PC-3 (cell line): ENCODE measurements around the gene ARL5A. TPM values are rescaled to one million over a fixed set of nuclear protein-coding genes. Genes with fewer than 3 reads are reported as not detected.

Experiments used
- ATAC-seq: fragments of 200-7000 bp; cut with Tn5 transposase; 2 replicates; pipeline ENCODE4 v1.9.1; 2020; ENCODE audit warnings: mild to moderate bottlenecking, moderate library complexity
- BruUV-seq: library from RNA; stranded (reverse); fragments of 400-500 nt; replicated peaks from 2 replicates; lab custom pipeline; 2021; lab: Mats Ljungman, UMichigan
- CTCF ChIA-PET: fragments of 300-600 bp; sonication (Branson Sonifier 250); formaldehyde crosslinking; loops from one replicate; lab custom pipeline; 2022; ENCODE audit warnings: antibody characterized with exemption; lab: Charles Lee
- POLR2A ChIA-PET: fragments of 300-600 bp; sonication (Branson Sonifier 250); formaldehyde crosslinking; loops from one replicate; lab custom pipeline; 2022; ENCODE audit warnings: antibody characterized with exemption; ENCODE audit not compliant: unreplicated experiment; lab: Charles Lee
- DNase-seq: peaks from one replicate; pipeline ENCODE4 v3.0.0-alpha.2; 2015
- H2AFZ ChIP-seq: fragments of 300-600 bp; sonication (generic); 2 replicates; pipeline ENCODE4 v1.6.0; 2016; ENCODE audit warnings: antibody characterized with exemption, low read length
- H3F3A ChIP-seq: fragments of 300-600 bp; sonication (generic); one replicate; pipeline ENCODE4 v1.6.0; 2017; ENCODE audit warnings: antibody characterized with exemption, low read length, control low read depth, mild to moderate bottlenecking; ENCODE audit not compliant: unreplicated experiment
- H3K27ac ChIP-seq: fragments of 300-600 bp; sonication (generic); 2 replicates; pipeline ENCODE4 v1.5.1; 2016; ENCODE audit warnings: mild to moderate bottlenecking, low read length
- H3K27me3 ChIP-seq: fragments of 300-600 bp; sonication (generic); 2 replicates; pipeline ENCODE4 v1.6.1; 2016; ENCODE audit warnings: low read length, mixed read lengths
- H3K36me3 ChIP-seq: fragments of 300-600 bp; sonication (generic); 2 replicates; pipeline ENCODE4 v1.6.1; 2016; ENCODE audit warnings: low read depth, mixed run types, low read length, mixed read lengths
- H3K4me1 ChIP-seq: fragments of 300-600 bp; sonication (generic); 2 replicates; pipeline ENCODE4 v1.5.1; 2016; ENCODE audit warnings: low read length; ENCODE audit not compliant: insufficient read depth
- H3K4me2 ChIP-seq: fragments of 300-600 bp; sonication (generic); 2 replicates; pipeline ENCODE4 v1.6.0; 2016; ENCODE audit warnings: low read length
- H3K4me3 ChIP-seq: fragments of 300-600 bp; sonication (generic); 2 replicates; pipeline ENCODE4 v1.5.1; 2016; ENCODE audit warnings: mild to moderate bottlenecking, low read length, mixed read lengths
- H3K79me2 ChIP-seq: fragments of 300-600 bp; sonication (generic); 2 replicates; pipeline ENCODE4 v1.6.1; 2017; ENCODE audit warnings: low read length, mixed read lengths
- H3K9ac ChIP-seq: fragments of 300-600 bp; sonication (generic); 2 replicates; pipeline ENCODE4 v1.6.0; 2016; ENCODE audit warnings: mild to moderate bottlenecking, low read length
- H3K9me2 ChIP-seq: fragments of 300-600 bp; sonication (generic); replicated peaks from 2 replicates; pipeline ENCODE4 v1.6.1; 2016; ENCODE audit warnings: mixed run types, low read length, mixed read lengths
- H3K9me3 ChIP-seq: fragments of 300-600 bp; sonication (generic); 2 replicates; pipeline ENCODE4 v1.6.1; 2016; ENCODE audit warnings: low read length, mixed read lengths
- H4K20me1 ChIP-seq: fragments of 300-600 bp; sonication (generic); 2 replicates; pipeline ENCODE4 v1.6.1; 2016; ENCODE audit warnings: low read length, mixed read lengths
- CTCF ChIP-seq: fragments of 300-600 bp; sonication (generic); conservative IDR thresholded peaks from 2 replicates; pipeline ENCODE4 v1.5.1; 2017; ENCODE audit warnings: antibody characterized with exemption, low read depth, mild to moderate bottlenecking, low read length
- EZH2 ChIP-seq: fragments of 300-600 bp; sonication (generic); IDR thresholded peaks from one replicate; pipeline ENCODE4 v1.6.1; 2017; ENCODE audit warnings: antibody characterized with exemption, mild to moderate bottlenecking, low read length; ENCODE audit not compliant: unreplicated experiment
- EZH2phosphoT487 ChIP-seq: fragments of 300-600 bp; sonication (generic); IDR thresholded peaks from 2 replicates; pipeline ENCODE4 v1.6.1; 2018; ENCODE audit warnings: mild to moderate bottlenecking, antibody characterized with exemption, low read length, borderline replicate concordance
- intact Hi-C: fragments of 100-400 bp; cut with micrococcal nuclease; formaldehyde crosslinking; loops from 2 replicates; pipeline ENCODE4 v1.9.0; 2023
- total RNA-seq: library from RNA; depleted of rRNA; stranded (reverse); fragments of >200 nt; gene quantifications from 2 replicates; pipeline ENCODE4 v1.2.3, GENCODE V29; 2014

The ARL5A gene
- total RNA-seq, 1 experiment from 2014 or later, result 45.6 TPM

GRCh38 chr2:151840216-151841046 lies 12.2 kb upstream of the ARL5A start:
- intact Hi-C loops, result no loop called here
- Histone ChIP-seq H3K27me3 (peaks cover 71% of the 10 kb centered on the region), H3K9ac (no peak overlapping the region), H3K36me3 (no peaks in the 10 kb centered on the region), H4K20me1 (no peaks in the 10 kb centered on the region), H3K4me2 (no peak overlapping the region), H3K4me1 (no peaks in the 10 kb centered on the region), H3F3A (no peaks in the 10 kb centered on the region), H3K9me3 (no peaks in the 10 kb centered on the region), H3K9me2 (no peaks in the 10 kb centered on the region), H3K4me3 (no peak overlapping the region), H3K27ac (no peak overlapping the region), H2AFZ (no peak overlapping the region), H3K79me2 (no peaks in the 10 kb centered on the region)
- DNase-seq (no peak), ATAC-seq (no peak)
- ChIA-PET CTCF (no interaction called here), POLR2A (no interaction called here)
- BruUV-seq, result no TSS peak
- TF ChIP-seq EZH2 (no peak), CTCF (no peak), EZH2phosphoT487 (no peak)

GRCh38 chr2:151837926-151838325 lies 9.7 kb upstream of the ARL5A start:
- H3K4me1 ChIP-seq, result no peaks in the 10 kb centered on the region
- peaks cover 69% of the 10 kb centered on the region for H3K27me3 ChIP-seq
- no peak overlapping the region for H3K27ac ChIP-seq
- H3K9me3 ChIP-seq, result no peaks in the 10 kb centered on the region
- no peaks in the 10 kb centered on the region for H4K20me1 ChIP-seq
- no peaks in the 10 kb centered on the region for H3K9me2 ChIP-seq
- DNase-seq (no peak), ATAC-seq (no peak)
- no peaks in the 10 kb centered on the region for H3F3A ChIP-seq
- H2AFZ ChIP-seq, result no peak overlapping the region
- intact Hi-C loops, result no loop called here
- H3K9ac ChIP-seq, result no peak overlapping the region
- no peak for TF ChIP-seq EZH2
- no peak for TF ChIP-seq CTCF
- no peak for TF ChIP-seq EZH2phosphoT487
- no peaks in the 10 kb centered on the region for H3K36me3 ChIP-seq
- H3K4me3 ChIP-seq, result no peak overlapping the region
- H3K4me2 ChIP-seq, result no peak overlapping the region
- ChIA-PET CTCF (no interaction called here), POLR2A (interaction anchor here (0.6 kb wide), 1 partner anchor 9 kb away, joined by 4 read pairs; no protein-coding TSS in a partner anchor)
- no peaks in the 10 kb centered on the region for H3K79me2 ChIP-seq
- BruUV-seq, result no TSS peak

DNA sequence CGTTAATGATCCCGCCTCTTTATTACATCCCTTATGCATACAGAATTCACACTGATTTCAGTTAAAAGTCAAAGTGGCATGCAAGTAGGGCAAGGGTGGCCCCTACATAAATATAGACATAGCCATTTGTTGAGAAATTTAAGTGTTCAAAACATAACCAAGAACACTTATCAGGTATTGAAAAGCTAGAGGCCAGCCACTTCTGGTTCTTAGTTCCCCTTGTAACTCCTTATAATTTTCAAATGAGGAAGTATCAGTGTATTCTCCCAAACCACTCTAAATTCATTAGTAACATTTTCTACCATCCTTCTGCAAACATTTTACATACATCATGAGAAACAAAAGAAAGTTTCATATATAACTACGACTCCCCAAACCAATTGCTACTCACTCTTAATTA lies 5.8 kb upstream of the ARL5A start:
- Histone ChIP-seq H2AFZ (no peak overlapping the region), H3K9me3 (no peaks in the 10 kb centered on the region), H3F3A (no peaks in the 10 kb centered on the region), H3K4me2 (no peak overlapping the region), H3K27me3 (peaks cover 49% of the 10 kb centered on the region), H3K36me3 (no peaks in the 10 kb centered on the region), H3K27ac (no peak overlapping the region), H3K4me3 (no peak overlapping the region), H3K4me1 (no peaks in the 10 kb centered on the region), H3K9me2 (no peaks in the 10 kb centered on the region), H4K20me1 (no peaks in the 10 kb centered on the region), H3K79me2 (no peaks in the 10 kb centered on the region), H3K9ac (no peak overlapping the region)
- DNase-seq, result no peak
- ATAC-seq, result no peak
- BruUV-seq, result no TSS peak
- ChIA-PET POLR2A (no interaction called here), CTCF (no interaction called here)
- intact Hi-C loops, result no loop called here
- TF ChIP-seq EZH2 (no peak), CTCF (no peak), EZH2phosphoT487 (no peak)
